HCT116 (cell line): ENCODE results near the gene DOCK9. TPM values are rescaled to one million over a fixed set of nuclear protein-coding genes. Genes with fewer than 3 reads are reported as not detected.

ENCODE experiments used
- ATAC-seq: fragments of 200-7000 bp; cut with Tn5 transposase; 2 replicates; pipeline ENCODE4 v1.9.1; 2020; ENCODE audit warnings: mild to moderate bottlenecking, moderate library complexity
- BruUV-seq: library from RNA; stranded (reverse); fragments of 400-500 nt; replicated peaks from 2 replicates; lab custom pipeline; 2021; lab: Mats Ljungman, UMichigan
- CTCF ChIA-PET: fragments of 300-600 bp; sonication (Branson Sonifier 250); formaldehyde crosslinking; loops from one replicate; lab custom pipeline; 2021; ENCODE audit warnings: antibody characterized with exemption; lab: Charles Lee
- POLR2A ChIA-PET: fragments of 300-600, 350-600 bp; sonication (Branson Sonifier 250); formaldehyde crosslinking; loops from one replicate; lab custom pipeline; 2021; ENCODE audit warnings: antibody characterized with exemption; lab: Charles Lee
- RAD21 ChIA-PET, 2 experiments: fragments of 300-600 bp; sonication (Branson Sonifier 250); formaldehyde crosslinking; loops; one replicate each; lab custom pipeline; 2023; ENCODE audit warnings: low total read pairs in 2 of 2; ENCODE audit not compliant: uncharacterized antibody in 2 of 2, unreplicated experiment in 2 of 2, low non-redundant PET in 1 of 2; lab: Charles Lee
- DNase-seq: peaks from one replicate; pipeline ENCODE4 v3.0.0-alpha.2; 2010; ENCODE audit warnings: low read depth, low spot score
- H2AFZ ChIP-seq: fragments of 200-600 bp; shearing (Covaris generic), sonication (generic); 2 replicates; pipeline ENCODE4 v1.6.1; 2017; ENCODE audit warnings: low read depth, mixed run types, mixed read lengths, antibody characterized with exemption, low read length; ENCODE audit not compliant: poor library complexity, severe bottlenecking
- H3K27ac ChIP-seq: 2 replicates; pipeline ENCODE4 v1.5.1; 2012; ENCODE audit warnings: low read depth, low read length
- H3K27me3 ChIP-seq: fragments of 200-600 bp; sonication (generic); 2 replicates; pipeline ENCODE4 v1.6.1; 2016; ENCODE audit warnings: mixed run types, low read length, mixed read lengths; ENCODE audit not compliant: insufficient read depth
- H3K36me3 ChIP-seq, 2 experiments: fragments of 200-500 bp in 1 of 2; fragments of 200-600 bp in 1 of 2; sonication (Bioruptor generic) in 1 of 2; sonication (generic) in 1 of 2; 2 replicates each; pipeline versions ENCODE4 v1.5.1 to v1.6.1; 2014 to 2016; ENCODE audit warnings: low read length in 2 of 2, inconsistent platforms in 1 of 2, mixed read lengths in 1 of 2, mixed run types in 1 of 2; ENCODE audit not compliant: insufficient read depth in 2 of 2, control insufficient read depth in 1 of 2
- H3K4me1 ChIP-seq, 2 experiments: fragments of 200-600 bp in 1 of 2; sonication (generic) in 1 of 2; 2 replicates each; pipeline versions ENCODE4 v1.5.1 to v1.6.1; 2012 to 2017; ENCODE audit warnings: low read length in 2 of 2, inconsistent platforms in 1 of 2, mild to moderate bottlenecking in 1 of 2, mixed read lengths in 1 of 2, mixed run types in 1 of 2, moderate library complexity in 1 of 2; ENCODE audit not compliant: insufficient read depth in 2 of 2, control insufficient read depth in 1 of 2
- H3K4me2 ChIP-seq: fragments of 200-600 bp; sonication (generic); 2 replicates; pipeline ENCODE4 v1.6.1; 2017; ENCODE audit warnings: mixed run types, low read length, mixed read lengths
- H3K4me3 ChIP-seq, 2 experiments: fragments of 200-600 bp in 1 of 2; sonication (generic) in 1 of 2; replicated peaks in 1 of 2; 2 replicates each; pipeline ENCODE4 v1.5.1; 2011 to 2016; ENCODE audit warnings: low read length in 2 of 2, control low read depth in 1 of 2, low read depth in 1 of 2, mild to moderate bottlenecking in 1 of 2, mixed read lengths in 1 of 2, mixed run types in 1 of 2
- H3K79me2 ChIP-seq: fragments of 200-600 bp; sonication (generic); 2 replicates; pipeline ENCODE4 v1.6.1; 2017; ENCODE audit warnings: mild to moderate bottlenecking, mixed run types, low read length, moderate library complexity, mixed read lengths; ENCODE audit not compliant: insufficient read depth
- H3K9ac ChIP-seq: fragments of 200-600 bp; sonication (generic); 2 replicates; pipeline ENCODE4 v1.6.1; 2016; ENCODE audit warnings: low read length, mixed read lengths
- H3K9me2 ChIP-seq: fragments of 200-600 bp; sonication (generic), shearing (Covaris generic); 2 replicates; pipeline ENCODE4 v1.6.1; 2017; ENCODE audit warnings: mixed run types, mild to moderate bottlenecking, moderate library complexity; ENCODE audit not compliant: insufficient read depth
- H3K9me3 ChIP-seq, 2 experiments: fragments of 200-500 bp in 1 of 2; fragments of 200-600 bp in 1 of 2; sonication (Bioruptor generic) in 1 of 2; sonication (generic) in 1 of 2; 2 replicates each; pipeline ENCODE4 v1.6.1; 2014 to 2017; ENCODE audit warnings: low read length in 2 of 2, mixed read lengths in 2 of 2, inconsistent platforms in 1 of 2, low read depth in 1 of 2, mild to moderate bottlenecking in 1 of 2, mixed run types in 1 of 2, moderate library complexity in 1 of 2; ENCODE audit not compliant: control insufficient read depth in 1 of 2, insufficient read depth in 1 of 2
- H4K20me1 ChIP-seq: fragments of 200-600 bp; sonication (generic), shearing (Covaris generic); 2 replicates; pipeline ENCODE4 v1.6.1; 2017; ENCODE audit warnings: mixed run types, mild to moderate bottlenecking, moderate library complexity; ENCODE audit not compliant: insufficient read depth
- CBX3 ChIP-seq: IDR thresholded peaks from 2 replicates; pipeline ENCODE4 v1.6.1; 2012; ENCODE audit warnings: low read depth
- CEBPB ChIP-seq: IDR thresholded peaks from 2 replicates; pipeline ENCODE4 v1.6.1; 2012; ENCODE audit warnings: low read depth
- CTCF ChIP-seq, 3 experiments: fragments of 200-600 bp in 1 of 3; sonication (generic) in 1 of 3; IDR thresholded peaks in 2 of 3; conservative IDR thresholded peaks in 1 of 3; 2 replicates each; pipeline ENCODE4 v1.5.1; 2012 to 2017; ENCODE audit warnings: low read depth in 2 of 3, low read length in 2 of 3, antibody characterized with exemption in 1 of 3, borderline replicate concordance in 1 of 3, control low read depth in 1 of 3, mild to moderate bottlenecking in 1 of 3, mixed read lengths in 1 of 3, mixed run types in 1 of 3, moderate library complexity in 1 of 3; ENCODE audit not compliant: insufficient read depth in 1 of 3
- EGR1 ChIP-seq: IDR thresholded peaks from 2 replicates; pipeline ENCODE4 v1.6.1; 2012; ENCODE audit warnings: low read depth
- ELF1 ChIP-seq: IDR thresholded peaks from 2 replicates; pipeline ENCODE4 v1.6.1; 2012; ENCODE audit warnings: low read depth, borderline replicate concordance
- EZH2 ChIP-seq: fragments of 200-600 bp; sonication (generic); IDR thresholded peaks from 2 replicates; pipeline ENCODE4 v1.6.1; 2017; ENCODE audit warnings: antibody characterized with exemption, mixed run types
- EZH2phosphoT487 ChIP-seq: fragments of 200-600 bp; IDR thresholded peaks from 2 replicates; pipeline ENCODE4 v1.6.1; 2018; ENCODE audit warnings: antibody characterized with exemption, borderline replicate concordance
- FOSL1 ChIP-seq: IDR thresholded peaks from 2 replicates; pipeline ENCODE4 v1.6.1; 2012; ENCODE audit warnings: low read depth
- JUND ChIP-seq: IDR thresholded peaks from 2 replicates; pipeline ENCODE4 v1.6.1; 2012
- MAX ChIP-seq: IDR thresholded peaks from 2 replicates; pipeline ENCODE4 v1.6.1; 2012
- POLR2A ChIP-seq: IDR thresholded peaks from 2 replicates; pipeline ENCODE4 v1.7.0; 2011; ENCODE audit warnings: borderline replicate concordance; ENCODE audit not compliant: insufficient read depth, insufficient read length; ENCODE audit errors: extremely low read depth
- POLR2AphosphoS5 ChIP-seq: IDR thresholded peaks from 2 replicates; pipeline ENCODE4 v1.6.1; 2011; ENCODE audit warnings: mild to moderate bottlenecking, low read depth, low read length, moderate library complexity
- REST ChIP-seq: IDR thresholded peaks from 2 replicates; pipeline ENCODE4 v1.6.1; 2012; ENCODE audit warnings: low read depth
- SP1 ChIP-seq: IDR thresholded peaks from 2 replicates; pipeline ENCODE4 v1.6.1; 2012; ENCODE audit warnings: low read depth
- SRF ChIP-seq: IDR thresholded peaks from 2 replicates; pipeline ENCODE4 v1.6.1; 2012; ENCODE audit warnings: low read depth
- YY1 ChIP-seq: IDR thresholded peaks from 2 replicates; pipeline ENCODE4 v1.6.1; 2011; ENCODE audit warnings: low read length, low read depth, moderate library complexity, mild to moderate bottlenecking; ENCODE audit not compliant: insufficient replicate concordance; ENCODE audit errors: extremely low read depth
- ZFX ChIP-seq: fragments of 450-650 bp; IDR thresholded peaks from 2 replicates; pipeline ENCODE4 v1.6.1; 2017
- intact Hi-C: fragments of 100-400 bp; cut with micrococcal nuclease; formaldehyde crosslinking; loops from 2 replicates; pipeline ENCODE4 v1.10.0; 2022
- total RNA-seq: library from RNA; stranded (reverse); gene quantifications from one replicate; pipeline ENCODE4 v1.2.1, GENCODE V29; 2021; ENCODE audit not compliant: unreplicated experiment

DOCK9 gene
- total RNA-seq, 1 experiment from 2014 or later: 58.8 TPM

GRCh38 chr13:98906746-98907502 lies 70.9 kb downstream of the DOCK9 start:
- BruUV-seq: no TSS peak
- POLR2A ChIA-PET: no interaction called here
- Histone ChIP-seq H3K4me1 (peaks cover 4 to 25% of the 10 kb centered on the region in 2 experiments; a peak in 2 of 4 replicates), H4K20me1 (no peaks in the 10 kb centered on the region), H3K27ac (no peak overlapping the region), H2AFZ (no peak overlapping the region), H3K36me3 (no peaks in the 10 kb centered on the region), H3K9me3 (no peaks in the 10 kb centered on the region), H3K9me2 (no peaks in the 10 kb centered on the region), H3K4me2 (no peak overlapping the region), H3K79me2 (no peaks in the 10 kb centered on the region), H3K4me3 (no peak overlapping the region), H3K27me3 (no peaks in the 10 kb centered on the region), H3K9ac (no peak overlapping the region)
- TF ChIP-seq ELF1 (no peak), EGR1 (no peak), CTCF (IDR thresholded peaks at IDR 0.05 in 2 of 3, conservative IDR thresholded peaks at IDR 0.05 in 1 of 3; ENCODE audit: borderline replicate concordance in 1 of 3, insufficient read depth in 1 of 3, low read depth in 2 of 3, low read length in 2 of 3) (no peak), CBX3 (no peak), CEBPB (no peak), SRF (no peak), EZH2phosphoT487 (no peak), EZH2 (no peak), REST (no peak), POLR2AphosphoS5 (no peak), ZFX (no peak), FOSL1 (no peak), MAX (no peak), JUND (no peak), SP1 (no peak), YY1 (no peak), POLR2A (no peak)
- ATAC-seq (no peak), DNase-seq (no peak)
- RAD21 ChIA-PET: no interaction called here
- CTCF ChIA-PET: no interaction called here
- intact Hi-C loops: no loop called here
